ENCODE measurements around the gene SPECC1L.
"Not testable (repeated sequence)": the region's sequence is repeated elsewhere in the genome, so short reads cannot be mapped to it uniquely, and the experiment has no call there.

SPECC1L gene

DNA sequence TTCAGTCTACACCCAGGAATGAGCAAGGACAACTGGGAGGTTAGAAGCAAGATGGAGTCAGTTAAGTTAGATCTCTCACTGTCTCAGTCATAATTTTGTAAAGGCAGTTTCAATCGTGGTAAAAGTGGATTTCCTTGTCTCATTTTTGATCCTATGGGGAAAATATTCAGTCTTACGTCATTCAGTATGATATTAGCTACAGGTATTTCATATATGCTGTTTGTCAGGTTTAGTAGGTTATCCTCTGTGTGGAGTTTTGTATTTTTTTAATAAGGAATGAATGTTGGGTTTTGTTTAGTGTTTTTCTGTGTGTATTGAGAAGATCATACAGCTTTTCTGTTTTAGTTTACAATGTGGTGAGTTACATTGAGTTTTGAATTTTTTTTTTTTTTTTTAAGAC, 11.8 kb downstream of the SPECC1L start:
- no peak for DNase-seq (ENCODE audit: extremely low read depth in 1 of 2, low read depth in 1 of 2)

DNA sequence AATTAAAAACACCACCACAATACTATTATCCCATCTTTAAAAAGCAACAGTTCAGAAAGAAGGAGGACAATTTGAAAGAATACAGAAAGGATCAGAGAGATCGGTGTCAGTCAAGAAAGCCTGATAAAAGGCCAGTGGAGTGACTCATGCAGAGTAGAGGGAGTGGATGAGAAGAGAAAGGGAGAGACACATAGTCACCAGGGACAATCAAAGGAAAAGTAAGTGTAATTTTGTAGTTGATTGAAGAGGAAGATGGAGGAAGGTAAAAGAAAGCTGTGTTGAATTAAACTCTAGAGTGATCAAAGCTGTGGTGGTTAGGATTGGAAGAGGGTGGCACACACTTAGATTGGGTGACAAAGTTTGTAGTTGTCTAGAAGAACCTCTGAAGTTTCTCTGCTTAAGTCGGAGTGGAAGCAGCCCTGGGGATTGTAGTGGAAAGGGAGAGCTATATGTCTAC, 14.1 kb downstream of the SPECC1L start:
- DNase-seq (ENCODE audit: extremely low read depth in 1 of 2, low read depth in 1 of 2): no peak

DNA sequence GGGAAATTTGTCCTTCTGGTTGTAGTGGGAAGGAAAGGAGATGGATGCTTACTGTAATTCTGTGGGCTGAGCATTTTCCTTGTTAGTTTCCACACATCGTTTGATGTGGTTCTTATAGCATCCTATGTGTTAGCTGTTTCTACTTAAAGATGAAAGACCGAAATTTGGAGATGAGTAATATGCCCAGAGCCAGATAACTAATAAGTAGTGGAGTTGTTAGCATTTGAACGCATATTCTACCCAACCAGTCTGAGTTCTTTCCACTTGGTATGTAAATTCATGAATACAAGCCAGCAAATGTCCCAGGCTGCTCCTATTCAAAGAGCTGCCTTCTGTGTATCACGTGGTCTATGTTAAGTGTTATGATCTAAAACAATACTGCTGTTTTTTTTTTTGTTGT, 14.6 kb downstream of the SPECC1L start:
- DNase-seq (ENCODE audit: extremely low read depth in 1 of 2, low read depth in 1 of 2): no peak

DNA sequence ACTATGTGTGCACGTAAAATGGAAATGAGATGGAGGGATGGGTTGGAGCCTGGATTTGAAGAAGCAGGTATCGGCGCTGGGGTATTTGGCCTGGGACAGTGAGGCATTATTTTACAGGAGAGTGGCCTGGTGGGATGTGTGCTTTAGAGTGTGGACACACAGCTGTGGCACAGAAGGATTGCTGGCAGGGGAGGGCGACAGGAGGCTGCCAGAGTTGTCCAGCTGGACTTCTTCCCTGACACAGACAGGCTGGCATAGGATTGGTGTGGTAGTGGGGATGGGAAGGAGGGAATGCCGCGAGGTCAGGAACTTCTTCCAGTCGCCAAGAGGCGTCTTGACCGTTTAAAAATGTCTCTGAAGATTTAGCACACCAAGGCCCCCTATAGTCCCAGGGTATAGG, 16.6 kb downstream of the SPECC1L start:
- not testable (repeated sequence) for DNase-seq (ENCODE audit: extremely low read depth in 1 of 2, low read depth in 1 of 2)

DNA sequence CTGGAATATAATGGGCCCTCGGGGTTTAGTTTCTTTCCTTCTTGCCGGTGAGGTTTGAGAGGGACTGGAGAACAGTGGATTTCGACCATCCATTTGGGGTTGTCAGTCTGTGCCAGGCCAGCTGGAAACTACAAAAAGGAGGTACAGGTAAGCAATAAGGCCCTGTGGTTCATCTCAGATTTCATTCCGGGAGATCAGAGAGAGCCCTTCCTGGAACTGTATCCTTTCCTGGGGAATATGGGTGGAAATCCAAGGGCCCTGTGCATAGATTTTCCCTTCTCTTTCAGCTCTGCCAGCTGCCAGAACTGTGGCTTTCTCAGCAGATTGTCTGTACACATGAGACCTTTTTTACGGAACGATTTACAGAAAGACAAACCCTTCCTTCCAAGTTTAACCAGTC, 17.2 kb downstream of the SPECC1L start:
- not testable (repeated sequence) for DNase-seq (ENCODE audit: extremely low read depth in 1 of 2, low read depth in 1 of 2)

DNA sequence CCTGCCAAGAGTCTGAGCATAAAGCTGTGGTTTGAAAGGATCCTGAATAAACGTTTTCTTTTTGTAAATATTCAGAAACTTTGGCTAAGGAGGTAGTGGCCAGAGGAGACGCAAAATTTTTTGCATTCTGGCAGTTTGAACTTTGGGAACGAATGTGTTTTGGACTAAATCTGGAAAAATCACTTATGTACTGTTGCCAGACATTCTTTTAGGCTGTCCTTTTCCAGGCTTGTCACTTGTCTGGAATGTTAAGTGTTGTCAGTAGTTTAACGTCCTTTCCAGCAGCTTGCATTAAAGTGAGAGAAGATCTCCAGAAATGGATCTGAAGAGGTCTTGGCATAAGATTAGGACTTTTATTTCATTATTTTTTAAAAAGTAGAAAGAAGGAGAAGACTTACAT, 18.5 kb downstream of the SPECC1L start:
- DNase-seq (ENCODE audit: extremely low read depth in 1 of 2, low read depth in 1 of 2): no peak

DNA sequence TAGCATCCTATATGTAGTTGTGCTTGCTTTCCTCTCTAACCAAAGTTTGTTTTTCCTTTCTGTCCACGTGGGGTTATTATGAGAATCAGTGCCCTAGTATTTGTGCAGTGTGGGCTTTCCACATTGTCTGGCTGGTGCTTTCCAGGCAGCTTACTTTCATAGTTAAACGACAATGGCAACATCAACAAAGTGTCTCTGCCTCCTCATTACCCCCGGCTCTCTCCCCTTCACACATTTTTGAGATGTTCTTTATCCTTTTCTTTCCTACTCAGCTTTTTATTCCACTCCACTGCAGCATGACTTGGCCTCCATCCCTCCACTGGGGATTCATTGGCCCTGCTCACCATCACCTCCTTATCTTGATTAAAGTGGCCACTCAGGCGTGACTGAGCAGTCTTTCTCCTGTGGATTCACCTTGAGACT, 19.1 kb downstream of the SPECC1L start:
- no peak for DNase-seq (ENCODE audit: extremely low read depth in 1 of 2, low read depth in 1 of 2)

DNA sequence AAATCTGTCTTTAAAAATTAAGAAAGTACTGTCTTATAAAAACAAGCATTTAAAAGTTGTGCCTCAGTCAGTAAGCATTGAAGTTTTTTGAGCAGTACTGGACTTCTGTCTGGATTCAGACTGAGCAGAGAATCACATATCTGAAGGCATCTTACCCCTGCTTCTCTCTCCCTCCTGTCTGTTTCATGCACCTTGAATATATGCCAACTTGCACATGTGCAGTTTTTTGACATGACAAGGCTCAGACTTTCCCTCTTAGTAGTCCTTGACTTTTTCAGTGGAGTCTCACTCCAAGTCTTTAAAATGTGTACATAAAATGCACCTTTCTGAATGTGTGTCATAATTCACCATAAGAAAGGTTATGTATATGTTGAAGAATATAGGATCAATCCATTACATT, 19.8 kb downstream of the SPECC1L start:
- DNase-seq (ENCODE audit: extremely low read depth in 1 of 2, low read depth in 1 of 2): no peak

DNA sequence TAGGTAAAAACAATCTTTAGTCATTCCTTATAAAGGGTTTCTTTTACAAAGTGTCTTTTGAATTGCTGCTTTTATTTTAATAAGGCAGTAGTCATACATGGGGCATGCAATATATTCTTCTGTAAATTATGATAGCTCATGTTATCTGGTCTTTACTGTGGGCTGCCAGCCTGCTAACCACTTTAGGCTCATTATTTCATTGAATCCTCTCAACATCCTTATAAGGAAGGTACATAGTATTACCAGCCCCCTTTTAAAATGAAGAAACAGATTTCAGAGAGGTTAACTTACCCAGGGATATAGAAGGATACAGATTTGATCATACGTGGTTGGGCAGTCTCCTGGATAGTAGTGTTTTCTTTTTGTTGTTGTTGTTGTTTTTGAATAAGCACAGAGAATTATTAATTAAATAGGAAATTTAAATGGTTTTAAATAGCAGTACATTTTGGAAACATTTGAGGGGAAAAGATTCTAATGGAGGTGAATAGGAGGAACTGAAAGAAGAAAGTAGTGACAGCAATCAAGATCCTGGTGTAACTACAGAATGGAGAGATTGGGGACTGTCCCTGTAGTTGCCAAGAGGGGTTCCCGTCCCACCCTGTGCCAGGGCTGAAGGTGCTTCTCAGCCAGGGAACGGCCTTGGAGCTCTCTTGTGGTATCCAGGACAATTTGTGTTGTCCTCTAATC, 21.0 kb downstream of the SPECC1L start:
- DNase-seq (ENCODE audit: extremely low read depth in 1 of 2, low read depth in 1 of 2): no peak

DNA sequence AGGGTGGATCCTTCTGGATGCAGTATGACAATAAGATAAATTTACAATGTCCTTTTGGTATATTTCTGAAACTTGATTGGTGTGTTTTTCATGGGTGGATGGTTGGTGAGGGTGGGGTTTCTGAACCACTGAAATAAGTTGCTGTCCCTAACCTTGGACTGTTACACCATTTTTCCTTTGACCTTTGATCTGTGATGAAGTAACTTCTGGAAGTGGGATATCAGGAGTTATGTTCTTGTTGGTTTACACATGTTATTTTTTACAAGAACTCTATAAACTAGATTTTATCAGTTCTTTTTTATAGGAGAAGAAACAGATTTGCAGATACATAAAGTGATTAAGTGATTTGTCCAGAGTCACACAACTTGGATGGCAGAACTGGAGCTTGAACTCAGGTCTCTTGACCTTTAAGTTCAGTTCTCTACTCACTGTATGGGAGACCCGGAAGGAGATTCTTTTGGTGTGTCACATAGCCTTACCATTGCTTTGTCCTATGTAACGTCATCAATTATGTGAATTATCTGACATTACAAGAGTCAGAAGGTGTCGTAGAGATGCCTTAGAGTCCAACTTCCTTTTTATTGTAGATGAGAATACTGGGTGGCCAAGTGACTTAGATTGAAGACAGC, 21.7 kb downstream of the SPECC1L start:
- not testable (repeated sequence) for DNase-seq (ENCODE audit: extremely low read depth in 1 of 2, low read depth in 1 of 2)

DNA sequence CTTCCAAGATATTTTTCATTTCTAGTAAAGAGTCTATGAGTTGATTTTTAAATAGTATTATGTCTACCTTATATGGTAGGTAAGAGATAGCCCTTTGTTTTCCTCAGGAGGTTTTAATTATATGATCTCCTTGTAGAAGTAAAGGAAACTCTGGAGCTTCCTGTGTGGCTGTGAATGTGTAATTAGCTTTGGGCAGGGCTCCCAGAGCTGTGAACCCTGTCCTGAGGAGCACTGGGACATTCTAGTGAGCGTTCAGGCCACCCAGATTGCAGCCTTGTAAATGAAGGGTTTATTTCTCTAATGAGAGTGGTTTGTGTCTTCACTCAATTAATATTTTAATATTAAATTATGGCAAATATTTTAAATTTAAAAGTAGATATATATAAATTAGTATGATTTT, 24.3 kb downstream of the SPECC1L start:
- not testable (repeated sequence) for DNase-seq (ENCODE audit: extremely low read depth in 1 of 2, low read depth in 1 of 2)

DNA sequence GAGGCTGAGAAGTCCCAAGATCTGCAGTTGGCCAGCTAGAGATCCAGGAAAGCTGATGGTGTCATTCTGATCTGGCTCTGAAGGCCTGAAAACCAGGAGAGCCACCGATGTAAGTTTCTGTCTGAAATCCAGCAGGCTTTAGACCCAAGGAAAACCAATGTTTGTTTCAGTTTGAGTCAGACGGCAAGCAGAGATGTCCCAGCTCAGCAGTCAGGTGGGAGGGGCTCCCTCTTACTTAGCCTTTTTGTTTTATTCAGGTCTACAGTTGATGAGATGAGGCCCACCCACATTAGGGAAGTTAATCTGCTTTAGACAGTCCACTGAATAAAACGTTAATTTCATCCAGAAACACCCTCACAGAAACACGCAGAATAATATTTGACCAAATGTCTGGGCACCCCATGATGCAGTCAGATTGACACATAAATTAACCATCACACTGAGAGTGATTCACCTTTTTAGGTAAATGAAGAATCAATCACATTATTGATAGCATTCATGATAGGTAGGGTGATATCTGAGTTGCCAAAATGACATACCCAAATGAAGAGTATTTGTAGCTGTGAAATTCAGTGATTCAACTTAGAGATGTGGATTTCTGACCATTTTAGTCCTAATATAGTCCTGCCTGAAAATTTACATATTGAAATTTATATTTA, 28.0 kb downstream of the SPECC1L start:
- not testable (repeated sequence) for DNase-seq (ENCODE audit: extremely low read depth in 1 of 2, low read depth in 1 of 2)

DNA sequence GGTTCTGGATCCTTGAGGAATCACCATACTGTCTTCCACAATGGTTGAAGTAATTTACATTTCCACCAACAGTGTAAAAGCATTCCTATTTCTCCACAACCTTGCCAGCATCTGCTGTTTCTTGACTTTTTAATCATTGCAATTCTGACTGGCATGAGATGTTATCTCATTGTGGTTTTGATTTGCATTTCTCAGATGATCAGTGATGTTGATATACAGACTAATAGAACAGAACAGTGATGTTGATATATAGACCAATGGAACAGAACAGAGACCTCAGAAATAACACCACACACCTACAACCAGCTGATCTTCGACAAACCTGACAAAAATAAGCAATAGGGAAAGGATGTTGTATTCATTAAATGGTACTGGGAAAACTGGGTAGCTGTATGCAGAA, 29.9 kb downstream of the SPECC1L start:
- DNase-seq (ENCODE audit: extremely low read depth in 1 of 2, low read depth in 1 of 2): not testable (repeated sequence)

DNA sequence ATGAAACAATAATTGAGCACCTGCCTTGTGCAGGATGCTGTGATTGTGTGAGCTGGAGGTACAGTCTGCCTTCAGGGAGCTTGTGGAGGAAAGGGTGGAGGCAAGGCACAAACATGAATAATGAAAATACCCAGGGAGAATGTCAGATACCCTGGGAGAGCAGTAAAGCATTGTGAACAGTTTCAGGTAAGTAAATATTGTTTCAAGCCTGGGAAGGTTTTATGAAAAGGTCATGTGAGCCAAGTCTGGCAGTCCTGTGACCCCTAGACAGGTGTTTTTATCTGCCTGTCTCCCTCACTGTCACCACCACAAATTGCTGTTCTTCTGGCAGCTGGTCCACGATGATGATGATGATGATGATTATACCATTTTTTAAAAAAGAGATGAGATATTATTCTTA, 32.0 kb downstream of the SPECC1L start:
- DNase-seq (ENCODE audit: extremely low read depth in 1 of 2, low read depth in 1 of 2): no peak

DNA sequence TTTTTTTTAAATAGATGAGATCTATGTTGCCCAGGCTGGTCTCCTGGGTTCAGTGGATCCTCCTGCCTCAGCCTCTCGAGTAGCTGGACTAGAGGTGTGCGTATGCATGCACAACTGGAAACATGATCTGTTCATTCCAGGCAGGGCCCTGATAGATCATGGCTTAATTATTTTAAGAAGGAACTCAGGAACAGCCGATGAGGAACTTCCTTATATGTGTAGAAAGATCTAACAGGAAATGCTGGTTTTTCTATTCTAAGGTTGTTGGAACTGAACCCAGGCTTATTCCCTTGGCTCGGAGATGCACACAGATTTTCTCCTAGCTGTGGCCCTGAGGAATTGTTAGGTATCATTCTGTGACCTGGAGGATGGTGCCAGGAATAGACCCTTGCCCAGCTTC, 32.4 kb downstream of the SPECC1L start:
- no peak for DNase-seq (ENCODE audit: extremely low read depth in 1 of 2, low read depth in 1 of 2)

DNA sequence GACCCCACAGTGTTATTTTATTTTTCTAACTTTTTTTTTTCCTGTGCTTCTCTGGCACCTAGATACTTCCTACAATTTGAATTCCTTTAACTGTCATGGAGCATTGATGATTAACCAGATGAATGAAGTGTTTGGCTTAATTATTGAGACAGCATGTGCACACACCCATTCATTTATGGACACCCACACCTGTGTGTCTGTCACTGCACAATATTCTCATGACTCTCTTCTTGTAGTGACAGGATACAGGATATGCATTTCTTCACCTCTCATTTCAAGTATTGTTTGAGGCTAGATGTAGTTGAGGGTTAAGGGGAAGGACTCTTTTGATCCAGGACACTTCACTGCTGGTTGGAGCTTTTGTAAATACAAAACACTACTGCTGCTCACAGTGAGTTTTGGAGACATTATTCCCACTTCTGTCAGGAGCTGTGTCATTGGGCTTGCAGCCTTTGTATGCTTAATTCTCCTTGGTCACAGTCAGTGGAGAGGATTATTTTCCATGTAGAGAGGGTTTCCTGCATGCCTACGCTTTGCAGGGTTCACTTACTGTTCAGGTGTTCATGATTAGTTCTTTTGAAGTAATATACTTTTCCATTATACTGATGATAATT, 33.5 kb downstream of the SPECC1L start:
- no peak for DNase-seq (ENCODE audit: extremely low read depth in 1 of 2, low read depth in 1 of 2)

DNA sequence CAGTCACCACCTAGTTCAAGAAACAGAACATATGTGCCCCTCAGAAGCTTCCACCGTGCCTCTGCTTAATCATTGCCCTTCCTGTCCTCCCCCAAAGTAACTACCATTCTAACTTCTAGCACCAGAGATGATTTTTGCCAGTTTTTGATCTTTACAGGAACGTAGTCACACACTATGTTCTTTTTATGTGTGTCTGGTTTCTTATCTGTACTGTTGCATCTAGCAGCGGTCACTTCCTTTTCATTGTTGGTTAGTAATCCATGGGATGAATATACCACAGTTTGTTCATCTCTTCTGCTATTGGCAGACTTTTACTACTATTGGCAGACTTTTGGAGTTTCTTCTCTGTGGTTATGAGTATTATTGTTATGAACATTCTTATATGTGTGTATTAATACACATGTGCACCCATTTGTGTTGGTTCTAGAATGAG, 34.6 kb downstream of the SPECC1L start:
- no peak for DNase-seq (ENCODE audit: extremely low read depth in 1 of 2, low read depth in 1 of 2)

DNA sequence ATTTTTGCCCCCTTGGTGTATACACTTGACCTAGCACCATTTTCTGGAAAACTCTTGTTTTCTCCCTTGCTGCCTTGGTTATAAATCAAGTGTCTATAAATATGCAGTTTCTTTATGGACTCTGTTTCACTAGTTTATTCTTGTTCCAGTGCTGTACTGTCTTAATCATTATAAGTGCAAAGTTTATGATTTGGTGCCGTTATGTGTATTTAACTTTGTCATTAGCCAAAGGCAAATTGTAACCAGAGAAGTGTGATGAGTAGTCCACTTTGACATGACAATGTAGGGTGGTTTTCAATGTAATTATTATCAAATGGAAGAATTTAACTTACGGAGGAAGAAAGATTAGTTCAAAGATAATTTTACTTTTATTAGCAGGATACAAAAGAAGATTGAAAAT, 40.3 kb downstream of the SPECC1L start:
- DNase-seq (ENCODE audit: extremely low read depth in 1 of 2, low read depth in 1 of 2): no peak

DNA sequence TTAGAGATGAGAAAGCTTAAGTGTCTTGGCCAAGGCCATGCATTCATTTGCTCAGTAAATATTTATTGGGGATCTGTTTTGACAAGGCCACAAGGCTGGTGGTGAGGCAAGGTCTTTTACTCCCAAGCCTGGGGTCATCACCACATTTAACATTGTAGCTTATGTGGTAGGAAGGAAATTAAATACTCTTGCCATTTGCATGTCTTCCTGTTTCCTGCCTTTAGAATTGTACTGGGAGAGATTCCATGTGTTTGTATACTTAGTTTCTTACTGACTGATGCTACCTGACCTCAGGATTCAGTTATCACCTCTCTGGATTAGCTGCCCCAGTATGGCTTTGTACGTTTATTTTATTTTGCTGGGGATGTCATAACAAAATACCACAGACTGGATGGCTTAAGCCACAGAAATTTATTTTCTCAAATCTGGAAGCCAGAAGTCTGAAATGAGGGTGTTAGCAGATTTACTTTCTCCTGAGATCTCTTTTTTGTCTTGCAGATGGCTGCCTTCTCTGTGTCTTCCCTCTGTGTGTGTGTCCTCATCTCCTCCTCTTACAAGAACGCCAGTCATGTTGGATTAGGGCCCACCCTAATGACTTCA, 44.8 kb downstream of the SPECC1L start:
- no peak for DNase-seq (ENCODE audit: extremely low read depth in 1 of 2, low read depth in 1 of 2)

DNA sequence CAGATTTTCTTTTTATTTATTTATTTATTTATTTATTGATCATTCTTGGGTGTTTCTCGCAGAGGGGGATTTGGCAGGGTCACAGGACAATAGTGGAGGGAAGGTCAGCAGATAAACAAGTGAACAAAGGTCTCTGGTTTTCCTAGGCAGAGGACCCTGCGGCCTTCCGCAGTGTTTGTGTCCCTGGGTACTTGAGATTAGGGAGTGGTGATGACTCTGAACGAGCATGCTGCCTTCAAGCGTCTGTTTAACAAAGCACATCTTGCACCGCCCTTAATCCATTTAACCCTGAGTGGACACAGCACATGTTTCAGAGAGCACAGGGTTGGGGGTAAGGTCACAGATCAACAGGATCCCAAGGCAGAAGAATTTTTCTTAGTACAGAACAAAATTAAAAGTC, 45.6 kb downstream of the SPECC1L start:
- not testable (repeated sequence) for DNase-seq (ENCODE audit: extremely low read depth in 1 of 2, low read depth in 1 of 2)

DNA sequence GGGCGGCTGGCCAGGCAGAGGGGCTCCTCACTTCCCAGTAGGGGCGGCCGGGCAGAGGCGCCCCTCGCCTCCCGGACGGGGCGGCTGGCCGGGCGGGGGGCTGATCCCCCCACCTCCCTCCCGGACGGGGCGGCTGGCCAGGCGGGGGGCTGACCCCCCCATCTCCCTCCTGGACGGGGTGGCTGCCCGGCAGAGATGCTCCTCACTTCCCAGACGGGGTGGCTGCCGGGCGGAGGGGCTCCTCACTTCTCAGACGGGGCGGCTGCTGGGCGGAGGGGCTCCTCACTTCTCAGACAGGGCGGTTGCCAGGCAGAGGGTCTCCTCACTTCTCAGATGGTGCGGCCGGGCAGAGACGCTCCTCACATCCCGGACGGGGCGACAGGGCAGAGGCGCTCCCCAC, 46.9 kb downstream of the SPECC1L start:
- DNase-seq (ENCODE audit: extremely low read depth in 1 of 2, low read depth in 1 of 2): not testable (repeated sequence)
